HUES6 (cell line): ENCODE data around the gene FASN.
A peak's percentile ranks its signal among the peaks of the same experiment; 100 is the strongest.

Experiments used
- H3K27ac ChIP-seq: 2 replicates; pipeline ENCODE4 v1.7.0; 2013; ENCODE audit warnings: low read depth, mild to moderate bottlenecking, low read length, inconsistent platforms
- H3K27me3 ChIP-seq: 2 replicates; pipeline ENCODE4 v1.6.1; 2013; ENCODE audit warnings: low read length; ENCODE audit not compliant: control insufficient read depth, insufficient read depth
- H3K36me3 ChIP-seq: 2 replicates; pipeline ENCODE4 v1.6.1; 2013; ENCODE audit warnings: low read length; ENCODE audit not compliant: control insufficient read depth, insufficient read depth
- H3K4me1 ChIP-seq: 2 replicates; pipeline ENCODE4 v1.6.1; 2013; ENCODE audit warnings: low read length; ENCODE audit not compliant: control insufficient read depth, insufficient read depth
- H3K4me3 ChIP-seq: 2 replicates; pipeline ENCODE4 v1.5.1; 2013; ENCODE audit warnings: low read depth, low read length
- H3K9ac ChIP-seq: one replicate; pipeline ENCODE4 v1.6.1; 2013; ENCODE audit warnings: mild to moderate bottlenecking, low read length
- H3K9me3 ChIP-seq: 2 replicates; pipeline ENCODE4 v1.6.1; 2013; ENCODE audit warnings: low read depth, low read length; ENCODE audit not compliant: control insufficient read depth, insufficient read depth

FASN gene

GRCh38 chr17:82108496-82108945 lies 10.5 kb upstream of the FASN start:
- Histone ChIP-seq H3K4me3 (no peak overlapping the region), H3K9ac (no peak overlapping the region), H3K27ac (no peak overlapping the region), H3K4me1 (peaks cover 37% of the 10 kb centered on the region), H3K36me3 (peaks cover 12% of the 10 kb centered on the region; the same call in 1 of the 2 replicates), H3K9me3 (no peaks in the 10 kb centered on the region), H3K27me3 (no peaks in the 10 kb centered on the region)

DNA sequence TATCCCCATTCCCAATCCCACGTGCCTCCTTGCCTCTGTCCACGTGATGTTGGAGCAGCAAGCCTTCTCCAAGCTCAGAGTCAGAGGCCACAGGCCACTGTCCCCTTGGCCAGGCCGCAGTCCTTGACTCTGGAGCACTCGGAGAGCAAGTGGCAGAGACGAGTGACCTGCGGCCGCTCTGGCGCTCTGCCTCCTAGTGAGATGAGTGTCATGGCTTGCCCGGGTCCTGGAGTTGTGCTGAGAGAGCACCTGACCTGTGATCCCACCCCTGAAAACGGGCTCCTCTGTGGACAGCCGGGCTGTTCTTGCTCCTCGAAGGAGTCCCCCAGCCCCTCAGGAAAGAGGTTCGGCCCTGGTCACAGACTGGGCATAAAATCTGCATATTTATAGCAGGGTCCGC lies 10.0 kb upstream of the FASN start:
- Histone ChIP-seq H3K9me3 (no peaks in the 10 kb centered on the region), H3K27ac (no peak overlapping the region), H3K9ac (no peak overlapping the region), H3K36me3 (peaks cover 7% of the 10 kb centered on the region; the same call in 1 of the 2 replicates), H3K27me3 (no peaks in the 10 kb centered on the region), H3K4me3 (no peak overlapping the region), H3K4me1 (peaks cover 40% of the 10 kb centered on the region)

GRCh38 chr17:82107341-82107860 lies 9.4 kb upstream of the FASN start:
- Histone ChIP-seq H3K4me3 (no peak overlapping the region), H3K4me1 (peaks cover 44% of the 10 kb centered on the region), H3K36me3 (peaks cover 4% of the 10 kb centered on the region; the same call in 1 of the 2 replicates), H3K27ac (no peak overlapping the region), H3K9ac (no peak overlapping the region), H3K9me3 (no peaks in the 10 kb centered on the region), H3K27me3 (no peaks in the 10 kb centered on the region)

GRCh38 chr17:82106688-82107305 lies 8.8 kb upstream of the FASN start:
- peaks cover 49% of the 10 kb centered on the region for H3K4me1 ChIP-seq
- no peak overlapping the region for H3K27ac ChIP-seq
- H3K9ac ChIP-seq: no peak overlapping the region
- H3K36me3 ChIP-seq: no peaks in the 10 kb centered on the region
- no peak overlapping the region for H3K4me3 ChIP-seq
- no peaks in the 10 kb centered on the region for H3K9me3 ChIP-seq
- H3K27me3 ChIP-seq: no peaks in the 10 kb centered on the region

DNA sequence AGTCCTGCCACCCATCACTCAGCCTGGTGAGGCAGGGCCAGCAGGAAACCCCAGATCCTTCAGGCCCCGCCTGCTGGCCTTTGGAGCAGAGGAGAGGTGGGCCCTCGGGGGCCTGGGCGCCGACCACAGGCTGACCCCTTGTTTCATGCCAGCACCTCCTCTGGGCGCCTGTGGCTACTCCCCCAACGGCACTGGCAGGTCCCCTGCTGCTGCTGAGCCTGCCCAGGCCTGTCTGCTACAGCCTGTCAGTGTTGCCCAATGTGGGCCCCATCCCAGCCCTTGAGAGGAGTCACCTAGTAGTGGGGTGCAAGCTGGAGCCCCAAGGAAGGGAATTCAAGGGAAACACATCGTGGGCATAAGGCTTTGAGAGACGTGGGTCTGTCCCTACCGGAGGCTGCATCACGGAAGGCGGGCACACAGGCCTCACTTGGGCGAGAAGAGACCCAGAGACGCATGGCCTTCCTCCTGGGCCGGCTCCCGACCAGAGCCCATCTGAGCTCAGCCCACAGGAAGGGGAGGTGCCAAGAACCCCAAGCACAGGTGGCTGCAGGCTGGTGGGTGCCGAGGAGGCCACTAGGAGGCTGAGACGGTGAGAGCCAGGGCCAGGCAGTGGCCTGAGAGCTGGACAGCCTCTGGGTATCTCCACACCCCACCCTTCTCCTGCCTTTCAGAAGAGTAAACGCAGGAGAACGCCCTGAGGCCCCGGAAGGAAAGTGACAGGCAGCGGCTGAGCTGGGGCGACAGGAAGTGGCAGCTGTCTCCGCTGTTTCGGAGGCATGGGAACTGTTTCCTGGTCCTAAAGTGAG lies 8.0 kb upstream of the FASN start:
- Histone ChIP-seq H3K9ac (no peak overlapping the region), H3K36me3 (no peaks in the 10 kb centered on the region), H3K4me3 (no peak overlapping the region), H3K9me3 (no peaks in the 10 kb centered on the region), H3K27ac (no peak overlapping the region), H3K4me1 (peaks cover 56% of the 10 kb centered on the region), H3K27me3 (no peaks in the 10 kb centered on the region)

DNA sequence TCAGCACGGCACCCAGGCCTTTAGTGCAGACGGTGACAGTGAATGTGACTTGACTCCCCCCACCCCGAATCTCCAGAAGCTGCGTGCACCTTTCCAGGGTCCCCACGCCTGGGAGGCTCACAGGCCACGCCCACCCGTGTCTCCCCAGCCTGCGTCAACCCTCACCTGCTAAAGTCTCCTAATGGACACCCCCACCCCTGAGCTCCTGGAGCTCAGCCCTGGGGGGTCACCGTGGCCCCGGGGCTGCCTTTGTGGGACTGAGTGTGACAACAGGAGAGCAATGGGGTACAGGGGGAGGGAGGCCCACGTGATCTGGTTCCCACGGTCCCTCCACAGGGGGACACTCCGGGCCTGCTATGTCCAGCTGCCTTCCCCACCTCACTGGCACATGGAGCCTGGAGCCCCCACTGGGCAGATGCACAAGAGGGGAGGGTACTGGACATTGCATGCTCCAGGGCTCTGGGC lies 7.4 kb upstream of the FASN start:
- Histone ChIP-seq H3K9me3 (no peaks in the 10 kb centered on the region), H3K4me1 (peaks cover 63% of the 10 kb centered on the region), H3K36me3 (no peaks in the 10 kb centered on the region), H3K9ac (no peak overlapping the region), H3K27ac (no peak overlapping the region), H3K27me3 (no peaks in the 10 kb centered on the region), H3K4me3 (no peak overlapping the region)

DNA sequence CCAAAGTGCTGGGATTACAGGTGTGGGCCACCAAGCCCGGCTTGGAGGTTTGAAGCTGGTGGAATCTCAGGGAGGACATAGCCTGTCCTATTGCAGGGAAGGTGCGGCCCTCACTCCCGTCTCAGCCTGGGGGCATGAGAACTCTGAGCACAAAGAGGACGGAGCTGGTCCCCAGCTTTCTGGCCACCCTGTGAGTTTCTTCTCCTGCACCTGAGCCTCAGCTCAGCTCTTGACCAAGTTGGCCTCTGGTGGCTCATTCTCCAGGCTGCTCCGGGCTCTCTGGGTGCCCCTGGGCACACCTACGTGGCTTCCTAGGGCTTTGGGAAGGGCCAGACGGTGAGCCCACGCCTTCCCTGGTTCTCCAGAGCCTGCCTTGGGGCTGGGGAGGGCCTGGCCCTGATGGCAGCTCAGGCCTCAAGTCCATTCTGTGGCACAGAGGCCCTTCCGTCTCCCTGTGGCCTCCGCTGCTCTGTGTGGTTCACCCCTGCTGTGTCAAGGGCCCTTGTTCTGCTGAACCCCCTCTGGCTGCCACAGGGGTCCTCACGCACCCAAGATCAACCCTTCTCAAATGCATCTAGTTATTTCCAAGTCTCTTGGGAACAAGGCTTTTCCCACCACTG lies 6.9 kb upstream of the FASN start:
- H3K4me3 ChIP-seq: no peak overlapping the region
- no peak overlapping the region for H3K27ac ChIP-seq
- peaks cover 68% of the 10 kb centered on the region for H3K4me1 ChIP-seq

DNA sequence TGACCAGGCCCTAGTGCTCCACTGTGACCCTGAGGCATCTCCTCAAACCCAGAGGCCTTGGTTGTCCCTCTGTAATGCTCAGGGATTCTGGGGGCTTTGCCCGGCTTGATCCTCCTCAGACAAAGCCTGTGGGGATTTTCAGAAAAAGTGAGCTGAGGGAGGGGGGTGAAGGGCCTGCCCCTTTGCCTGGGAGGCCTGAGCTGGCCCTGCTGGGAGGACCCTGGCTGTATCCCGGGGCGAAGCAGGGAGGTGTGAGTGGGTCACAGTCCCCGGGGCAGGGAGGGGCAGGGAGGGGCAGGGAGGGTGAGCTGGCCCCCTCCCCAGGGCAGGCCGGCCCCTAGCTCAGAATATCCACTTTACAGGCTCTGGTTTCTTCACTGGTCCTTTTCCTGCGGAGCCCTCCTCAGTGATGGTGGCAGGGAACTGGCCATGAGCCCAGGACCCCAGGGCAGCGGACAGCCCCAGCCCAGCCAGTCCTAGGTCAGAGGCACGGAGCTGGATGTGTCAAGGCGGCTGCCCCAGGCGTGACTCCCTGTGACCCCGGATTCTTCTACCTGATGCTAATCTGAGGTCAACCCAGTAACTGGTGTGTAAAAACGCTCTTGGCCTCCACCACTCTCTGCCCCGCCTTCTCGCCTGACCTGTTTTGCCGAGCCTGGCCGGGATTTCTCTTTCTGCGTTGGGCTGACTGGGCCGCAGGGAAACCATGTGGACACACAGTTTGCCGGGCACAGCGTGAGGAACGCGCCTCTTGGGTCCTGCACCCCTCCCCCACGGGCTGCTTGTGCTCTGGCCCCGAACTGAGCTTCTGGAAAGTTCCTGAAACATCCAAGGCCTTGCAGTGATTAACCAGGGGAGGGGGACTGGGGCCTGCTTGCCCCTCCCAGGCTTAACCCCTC lies 5.8 kb upstream of the FASN start:
- Histone ChIP-seq H3K4me3 (peak overlapping the region; percentile 32), H3K4me1 (peaks cover 79% of the 10 kb centered on the region), H3K9ac (peak overlapping the region; percentile 66), H3K27ac (peak overlapping the region; percentile 72), H3K9me3 (no peaks in the 10 kb centered on the region), H3K27me3 (no peaks in the 10 kb centered on the region), H3K36me3 (no peaks in the 10 kb centered on the region)

More for the DNA sequence above, 6.9 kb upstream of the FASN start:
- Histone ChIP-seq H3K9me3 (no peaks in the 10 kb centered on the region), H3K36me3 (no peaks in the 10 kb centered on the region), H3K9ac (no peak overlapping the region), H3K27me3 (no peaks in the 10 kb centered on the region)

GRCh38 chr17:82101767-82102679 lies 4.0 kb upstream of the FASN start:
- peaks cover 75% of the 10 kb centered on the region for H3K4me1 ChIP-seq
- H3K9me3 ChIP-seq: no peaks in the 10 kb centered on the region
- H3K27ac ChIP-seq: no peak overlapping the region
- H3K27me3 ChIP-seq: no peaks in the 10 kb centered on the region
- H3K9ac ChIP-seq: no peak overlapping the region
- H3K36me3 ChIP-seq: no peaks in the 10 kb centered on the region
- no peak overlapping the region for H3K4me3 ChIP-seq
